GM23338 (cell line): ENCODE results near the gene SDHAF1. TPM values are rescaled to one million over a fixed set of nuclear protein-coding genes. Genes with fewer than 3 reads are reported as not detected.

Source experiments
- ATAC-seq: fragments of 200-7000 bp; cut with Tn5 transposase; 3 replicates; pipeline ENCODE4 v1.9.1; 2020
- DNase-seq: peaks from one replicate; pipeline ENCODE4 v3.0.0-alpha.2; 2015; ENCODE audit warnings: low spot score
- H2AFZ ChIP-seq: fragments of 200-600 bp; sonication (generic); 2 replicates; pipeline ENCODE4 v1.8.0; 2016; ENCODE audit warnings: antibody characterized with exemption, mild to moderate bottlenecking, moderate library complexity
- H3F3A ChIP-seq: fragments of 200-600 bp; sonication (generic); replicated peaks from 2 replicates; pipeline ENCODE4 v1.8.0; 2017; ENCODE audit warnings: antibody characterized with exemption, mixed run types, low read depth
- H3K27ac ChIP-seq: fragments of 200-600 bp; sonication (generic); 2 replicates; pipeline ENCODE4 v1.6.1; 2016; ENCODE audit warnings: low read depth
- H3K27me3 ChIP-seq: fragments of 200-600 bp; sonication (generic); 2 replicates; pipeline ENCODE4 v1.8.0; 2016; ENCODE audit warnings: mild to moderate bottlenecking, mixed run types, moderate library complexity; ENCODE audit not compliant: insufficient read depth
- H3K36me3 ChIP-seq: fragments of 200-600 bp; sonication (generic); 2 replicates; pipeline ENCODE4 v1.8.0; 2016; ENCODE audit warnings: mild to moderate bottlenecking; ENCODE audit not compliant: insufficient read depth
- H3K4me1 ChIP-seq: fragments of 200-600 bp; sonication (generic); 2 replicates; pipeline ENCODE4 v1.8.0; 2016; ENCODE audit warnings: mild to moderate bottlenecking, moderate library complexity; ENCODE audit not compliant: insufficient read depth
- H3K4me2 ChIP-seq: fragments of 200-600 bp; sonication (generic); 2 replicates; pipeline ENCODE4 v1.7.1; 2017; ENCODE audit warnings: mixed run types
- H3K4me3 ChIP-seq: fragments of 200-600 bp; sonication (generic); 2 replicates; pipeline ENCODE4 v1.6.1; 2016; ENCODE audit warnings: mixed run types
- H3K79me2 ChIP-seq: fragments of 200-600 bp; sonication (generic); replicated peaks from 2 replicates; pipeline ENCODE4 v1.8.0; 2017; ENCODE audit warnings: mild to moderate bottlenecking; ENCODE audit not compliant: insufficient read depth
- H3K9me2 ChIP-seq: fragments of 200-600 bp; sonication (generic); 2 replicates; pipeline ENCODE4 v1.8.0; 2017; ENCODE audit not compliant: insufficient read depth
- H4K20me1 ChIP-seq: fragments of 200-600 bp; sonication (generic); replicated peaks from 2 replicates; pipeline ENCODE4 v1.8.0; 2017; ENCODE audit warnings: mild to moderate bottlenecking; ENCODE audit not compliant: insufficient read depth
- H3K27ac Mint-ChIP-seq: 2 replicates; pipeline ENCODE4 v1.8.0; 2020; ENCODE audit warnings: inconsistent platforms, mild to moderate bottlenecking, moderate library complexity, mixed read lengths
- H3K27me3 Mint-ChIP-seq: 3 replicates; pipeline ENCODE4 v1.8.0; 2022; ENCODE audit warnings: low read depth, mild to moderate bottlenecking, moderate library complexity, mixed read lengths, inconsistent platforms; ENCODE audit not compliant: insufficient read depth, poor library complexity
- H3K36me3 Mint-ChIP-seq: 3 replicates; pipeline ENCODE4 v1.8.0; 2021; ENCODE audit warnings: low read depth, mild to moderate bottlenecking, inconsistent platforms, moderate library complexity, mixed read lengths
- H3K4me1 Mint-ChIP-seq: 3 replicates; pipeline ENCODE4 v1.8.0; 2020; ENCODE audit warnings: mild to moderate bottlenecking, inconsistent platforms, mixed read lengths
- H3K4me3 Mint-ChIP-seq: 3 replicates; pipeline ENCODE4 v1.8.0; 2021; ENCODE audit warnings: moderate library complexity, mild to moderate bottlenecking, inconsistent platforms, mixed read lengths
- H3K9me3 Mint-ChIP-seq: 3 replicates; pipeline ENCODE4 v1.8.0; 2020; ENCODE audit warnings: moderate library complexity, mild to moderate bottlenecking, inconsistent platforms, mixed read lengths
- CREB1 ChIP-seq: fragments of 250-450 bp; sonication (Bioruptor Pico); IDR thresholded peaks from 2 replicates; pipeline ENCODE4 v1.5.0; 2020; ENCODE audit warnings: low read depth, mild to moderate bottlenecking, moderate library complexity
- EZH2 ChIP-seq: fragments of 200-600 bp; sonication (generic); IDR thresholded peaks from one replicate; pipeline ENCODE4 v1.8.0; 2017; ENCODE audit warnings: antibody characterized with exemption, mild to moderate bottlenecking, low read depth; ENCODE audit not compliant: unreplicated experiment
- EZH2phosphoT487 ChIP-seq: fragments of 200-600 bp; sonication (generic); IDR thresholded peaks from one replicate; pipeline ENCODE4 v1.8.1; 2018; ENCODE audit warnings: antibody characterized with exemption; ENCODE audit not compliant: unreplicated experiment
- NANOG ChIP-seq: IDR thresholded peaks from 2 replicates; pipeline ENCODE4 v1.6.1; 2016; ENCODE audit warnings: antibody characterized with exemption, borderline replicate concordance
- POLR2AphosphoS5 ChIP-seq: IDR thresholded peaks from 2 replicates; pipeline ENCODE4 v1.6.1; 2016; ENCODE audit warnings: antibody characterized with exemption, low read depth
- STAT1 ChIP-seq: IDR thresholded peaks from one replicate; pipeline ENCODE4 v1.6.1; 2016; ENCODE audit warnings: antibody characterized with exemption; ENCODE audit not compliant: unreplicated experiment
- ZNF114 ChIP-seq: fragments of 250-450 bp; sonication (Bioruptor Pico); IDR thresholded peaks from 2 replicates; pipeline ENCODE4 v1.5.0; 2020; ENCODE audit warnings: mild to moderate bottlenecking, moderate library complexity
- ZNF331 ChIP-seq: fragments of 250-450 bp; sonication (Bioruptor Pico); IDR thresholded peaks from 2 replicates; pipeline ENCODE4 v1.5.0; 2020; ENCODE audit warnings: low read depth, mild to moderate bottlenecking, moderate library complexity
- polyA plus RNA-seq: library from polyadenylated mRNA; unstranded; fragments of >200 nt; fragmentation: Nextera tagmentation; extraction: Ambion mirVana; gene quantifications from 2 replicates; pipeline ENCODE4 v1.2.1, GENCODE V29; 2016
- total RNA-seq: library from RNA; depleted of rRNA; stranded (reverse); fragments of >200 nt; shearing (Covaris generic); gene quantifications from 2 replicates; pipeline ENCODE4 v1.2.3, GENCODE V29; 2014
- TF ChIP-seq, protein P1 (sequence below): IDR thresholded peaks from 2 replicates; pipeline ENCODE4 v1.6.1; 2016; ENCODE audit warnings: antibody characterized with exemption
- TF ChIP-seq, protein P2 (sequence below): fragments of 250-450 bp; sonication (Bioruptor Pico); IDR thresholded peaks from 2 replicates; pipeline ENCODE4 v1.5.0; 2020; ENCODE audit warnings: mild to moderate bottlenecking, moderate library complexity
- TF ChIP-seq, protein P3 (sequence below), 2 experiments: fragments of 200-600 bp in 1 of 2; sonication (generic) in 1 of 2; conservative IDR thresholded peaks; 2 replicates each; pipeline versions ENCODE4 v1.5.1 to v1.6.1; 2016 to 2017; ENCODE audit warnings: antibody characterized with exemption in 2 of 2, low read depth in 2 of 2, mild to moderate bottlenecking in 2 of 2, moderate library complexity in 1 of 2
- TF ChIP-seq, protein P4 (sequence below): IDR thresholded peaks from one replicate; pipeline ENCODE4 v1.6.1; 2018; ENCODE audit warnings: antibody characterized with exemption; ENCODE audit not compliant: unreplicated experiment

Gene SDHAF1
- total and polyA plus RNA-seq, 2 experiments from 2014 or later = 19.9 to 55.9 TPM

DNA sequence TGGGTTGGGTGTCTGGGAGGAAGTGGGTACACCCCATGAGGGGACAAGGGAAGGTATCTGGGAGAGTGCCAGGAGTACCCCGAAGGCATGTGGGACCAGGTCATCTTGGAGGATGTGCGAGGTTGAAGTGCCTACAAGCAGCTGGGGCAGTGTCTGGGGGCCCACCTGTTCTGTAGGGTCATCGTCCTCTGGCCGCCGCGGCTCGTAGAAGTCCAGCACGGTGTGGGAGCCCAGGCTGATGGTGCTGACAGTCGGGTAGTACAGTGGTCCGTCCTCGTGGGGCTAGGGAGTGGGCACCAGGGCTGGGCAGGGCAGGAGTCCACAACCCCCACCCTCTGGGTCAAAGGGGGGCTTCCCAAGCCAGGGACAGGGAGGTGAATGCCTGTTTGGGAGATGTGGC, 15.4 kb downstream of the SDHAF1 start:
- H4K20me1 ChIP-seq = no peaks in the 10 kb centered on the region; the same call in 1 of the 2 replicates
- DNase-seq (no peak), ATAC-seq (no peak)
- no peak overlapping the region for H3K27ac ChIP-seq
- H3K79me2 ChIP-seq = peaks cover 9% of the 10 kb centered on the region
- H3K9me3 Mint-ChIP-seq = no peaks in the 10 kb centered on the region; the same call in 2 of the 3 replicates
- H3K27me3 ChIP-seq = no peaks in the 10 kb centered on the region
- no peak overlapping the region for H2AFZ ChIP-seq
- 0 out of 2 replicates have a peak, but pooled peaks cover under 1% of the 10 kb centered on the region for H3K36me3 ChIP-seq
- TF ChIP-seq POLR2AphosphoS5 (no peak), CREB1 (CRISPR knock-in tag) (no peak), EZH2 (no peak), NANOG (no peak), ZNF114 (CRISPR knock-in tag) (no peak), EZH2phosphoT487 (no peak), ZNF331 (CRISPR knock-in tag) (no peak), STAT1 (no peak)
- TF ChIP-seq, protein P1, sequence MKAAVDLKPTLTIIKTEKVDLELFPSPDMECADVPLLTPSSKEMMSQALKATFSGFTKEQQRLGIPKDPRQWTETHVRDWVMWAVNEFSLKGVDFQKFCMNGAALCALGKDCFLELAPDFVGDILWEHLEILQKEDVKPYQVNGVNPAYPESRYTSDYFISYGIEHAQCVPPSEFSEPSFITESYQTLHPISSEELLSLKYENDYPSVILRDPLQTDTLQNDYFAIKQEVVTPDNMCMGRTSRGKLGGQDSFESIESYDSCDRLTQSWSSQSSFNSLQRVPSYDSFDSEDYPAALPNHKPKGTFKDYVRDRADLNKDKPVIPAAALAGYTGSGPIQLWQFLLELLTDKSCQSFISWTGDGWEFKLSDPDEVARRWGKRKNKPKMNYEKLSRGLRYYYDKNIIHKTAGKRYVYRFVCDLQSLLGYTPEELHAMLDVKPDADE = no peak
- TF ChIP-seq, protein P2, sequence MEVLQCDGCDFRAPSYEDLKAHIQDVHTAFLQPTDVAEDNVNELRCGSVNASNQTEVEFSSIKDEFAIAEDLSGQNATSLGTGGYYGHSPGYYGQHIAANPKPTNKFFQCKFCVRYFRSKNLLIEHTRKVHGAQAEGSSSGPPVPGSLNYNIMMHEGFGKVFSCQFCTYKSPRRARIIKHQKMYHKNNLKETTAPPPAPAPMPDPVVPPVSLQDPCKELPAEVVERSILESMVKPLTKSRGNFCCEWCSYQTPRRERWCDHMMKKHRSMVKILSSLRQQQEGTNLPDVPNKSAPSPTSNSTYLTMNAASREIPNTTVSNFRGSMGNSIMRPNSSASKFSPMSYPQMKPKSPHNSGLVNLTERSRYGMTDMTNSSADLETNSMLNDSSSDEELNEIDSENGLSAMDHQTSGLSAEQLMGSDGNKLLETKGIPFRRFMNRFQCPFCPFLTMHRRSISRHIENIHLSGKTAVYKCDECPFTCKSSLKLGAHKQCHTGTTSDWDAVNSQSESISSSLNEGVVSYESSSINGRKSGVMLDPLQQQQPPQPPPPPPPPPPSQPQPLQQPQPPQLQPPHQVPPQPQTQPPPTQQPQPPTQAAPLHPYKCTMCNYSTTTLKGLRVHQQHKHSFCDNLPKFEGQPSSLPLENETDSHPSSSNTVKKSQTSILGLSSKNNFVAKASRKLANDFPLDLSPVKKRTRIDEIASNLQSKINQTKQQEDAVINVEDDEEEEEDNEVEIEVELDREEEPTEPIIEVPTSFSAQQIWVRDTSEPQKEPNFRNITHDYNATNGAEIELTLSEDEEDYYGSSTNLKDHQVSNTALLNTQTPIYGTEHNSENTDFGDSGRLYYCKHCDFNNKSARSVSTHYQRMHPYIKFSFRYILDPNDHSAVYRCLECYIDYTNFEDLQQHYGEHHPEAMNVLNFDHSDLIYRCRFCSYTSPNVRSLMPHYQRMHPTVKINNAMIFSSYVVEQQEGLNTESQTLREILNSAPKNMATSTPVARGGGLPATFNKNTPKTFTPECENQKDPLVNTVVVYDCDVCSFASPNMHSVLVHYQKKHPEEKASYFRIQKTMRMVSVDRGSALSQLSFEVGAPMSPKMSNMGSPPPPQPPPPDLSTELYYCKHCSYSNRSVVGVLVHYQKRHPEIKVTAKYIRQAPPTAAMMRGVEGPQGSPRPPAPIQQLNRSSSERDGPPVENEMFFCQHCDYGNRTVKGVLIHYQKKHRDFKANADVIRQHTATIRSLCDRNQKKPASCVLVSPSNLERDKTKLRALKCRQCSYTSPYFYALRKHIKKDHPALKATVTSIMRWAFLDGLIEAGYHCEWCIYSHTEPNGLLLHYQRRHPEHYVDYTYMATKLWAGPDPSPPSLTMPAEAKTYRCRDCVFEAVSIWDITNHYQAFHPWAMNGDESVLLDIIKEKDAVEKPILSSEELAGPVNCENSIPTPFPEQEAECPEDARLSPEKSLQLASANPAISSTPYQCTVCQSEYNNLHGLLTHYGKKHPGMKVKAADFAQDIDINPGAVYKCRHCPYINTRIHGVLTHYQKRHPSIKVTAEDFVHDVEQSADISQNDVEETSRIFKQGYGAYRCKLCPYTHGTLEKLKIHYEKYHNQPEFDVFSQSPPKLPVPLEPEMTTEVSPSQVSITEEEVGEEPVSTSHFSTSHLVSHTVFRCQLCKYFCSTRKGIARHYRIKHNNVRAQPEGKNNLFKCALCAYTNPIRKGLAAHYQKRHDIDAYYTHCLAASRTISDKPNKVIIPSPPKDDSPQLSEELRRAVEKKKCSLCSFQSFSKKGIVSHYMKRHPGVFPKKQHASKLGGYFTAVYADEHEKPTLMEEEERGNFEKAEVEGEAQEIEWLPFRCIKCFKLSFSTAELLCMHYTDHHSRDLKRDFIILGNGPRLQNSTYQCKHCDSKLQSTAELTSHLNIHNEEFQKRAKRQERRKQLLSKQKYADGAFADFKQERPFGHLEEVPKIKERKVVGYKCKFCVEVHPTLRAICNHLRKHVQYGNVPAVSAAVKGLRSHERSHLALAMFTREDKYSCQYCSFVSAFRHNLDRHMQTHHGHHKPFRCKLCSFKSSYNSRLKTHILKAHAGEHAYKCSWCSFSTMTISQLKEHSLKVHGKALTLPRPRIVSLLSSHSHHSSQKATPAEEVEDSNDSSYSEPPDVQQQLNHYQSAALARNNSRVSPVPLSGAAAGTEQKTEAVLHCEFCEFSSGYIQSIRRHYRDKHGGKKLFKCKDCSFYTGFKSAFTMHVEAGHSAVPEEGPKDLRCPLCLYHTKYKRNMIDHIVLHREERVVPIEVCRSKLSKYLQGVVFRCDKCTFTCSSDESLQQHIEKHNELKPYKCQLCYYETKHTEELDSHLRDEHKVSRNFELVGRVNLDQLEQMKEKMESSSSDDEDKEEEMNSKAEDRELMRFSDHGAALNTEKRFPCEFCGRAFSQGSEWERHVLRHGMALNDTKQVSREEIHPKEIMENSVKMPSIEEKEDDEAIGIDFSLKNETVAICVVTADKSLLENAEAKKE (CRISPR knock-in tag) = no peak
- TF ChIP-seq, protein P3, sequence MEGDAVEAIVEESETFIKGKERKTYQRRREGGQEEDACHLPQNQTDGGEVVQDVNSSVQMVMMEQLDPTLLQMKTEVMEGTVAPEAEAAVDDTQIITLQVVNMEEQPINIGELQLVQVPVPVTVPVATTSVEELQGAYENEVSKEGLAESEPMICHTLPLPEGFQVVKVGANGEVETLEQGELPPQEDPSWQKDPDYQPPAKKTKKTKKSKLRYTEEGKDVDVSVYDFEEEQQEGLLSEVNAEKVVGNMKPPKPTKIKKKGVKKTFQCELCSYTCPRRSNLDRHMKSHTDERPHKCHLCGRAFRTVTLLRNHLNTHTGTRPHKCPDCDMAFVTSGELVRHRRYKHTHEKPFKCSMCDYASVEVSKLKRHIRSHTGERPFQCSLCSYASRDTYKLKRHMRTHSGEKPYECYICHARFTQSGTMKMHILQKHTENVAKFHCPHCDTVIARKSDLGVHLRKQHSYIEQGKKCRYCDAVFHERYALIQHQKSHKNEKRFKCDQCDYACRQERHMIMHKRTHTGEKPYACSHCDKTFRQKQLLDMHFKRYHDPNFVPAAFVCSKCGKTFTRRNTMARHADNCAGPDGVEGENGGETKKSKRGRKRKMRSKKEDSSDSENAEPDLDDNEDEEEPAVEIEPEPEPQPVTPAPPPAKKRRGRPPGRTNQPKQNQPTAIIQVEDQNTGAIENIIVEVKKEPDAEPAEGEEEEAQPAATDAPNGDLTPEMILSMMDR (conservative IDR thresholded peaks at IDR 0.05; ENCODE audit: low read depth in 2 of 2) = no peak
- TF ChIP-seq, protein P4, sequence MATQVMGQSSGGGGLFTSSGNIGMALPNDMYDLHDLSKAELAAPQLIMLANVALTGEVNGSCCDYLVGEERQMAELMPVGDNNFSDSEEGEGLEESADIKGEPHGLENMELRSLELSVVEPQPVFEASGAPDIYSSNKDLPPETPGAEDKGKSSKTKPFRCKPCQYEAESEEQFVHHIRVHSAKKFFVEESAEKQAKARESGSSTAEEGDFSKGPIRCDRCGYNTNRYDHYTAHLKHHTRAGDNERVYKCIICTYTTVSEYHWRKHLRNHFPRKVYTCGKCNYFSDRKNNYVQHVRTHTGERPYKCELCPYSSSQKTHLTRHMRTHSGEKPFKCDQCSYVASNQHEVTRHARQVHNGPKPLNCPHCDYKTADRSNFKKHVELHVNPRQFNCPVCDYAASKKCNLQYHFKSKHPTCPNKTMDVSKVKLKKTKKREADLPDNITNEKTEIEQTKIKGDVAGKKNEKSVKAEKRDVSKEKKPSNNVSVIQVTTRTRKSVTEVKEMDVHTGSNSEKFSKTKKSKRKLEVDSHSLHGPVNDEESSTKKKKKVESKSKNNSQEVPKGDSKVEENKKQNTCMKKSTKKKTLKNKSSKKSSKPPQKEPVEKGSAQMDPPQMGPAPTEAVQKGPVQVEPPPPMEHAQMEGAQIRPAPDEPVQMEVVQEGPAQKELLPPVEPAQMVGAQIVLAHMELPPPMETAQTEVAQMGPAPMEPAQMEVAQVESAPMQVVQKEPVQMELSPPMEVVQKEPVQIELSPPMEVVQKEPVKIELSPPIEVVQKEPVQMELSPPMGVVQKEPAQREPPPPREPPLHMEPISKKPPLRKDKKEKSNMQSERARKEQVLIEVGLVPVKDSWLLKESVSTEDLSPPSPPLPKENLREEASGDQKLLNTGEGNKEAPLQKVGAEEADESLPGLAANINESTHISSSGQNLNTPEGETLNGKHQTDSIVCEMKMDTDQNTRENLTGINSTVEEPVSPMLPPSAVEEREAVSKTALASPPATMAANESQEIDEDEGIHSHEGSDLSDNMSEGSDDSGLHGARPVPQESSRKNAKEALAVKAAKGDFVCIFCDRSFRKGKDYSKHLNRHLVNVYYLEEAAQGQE = no peak
- H3K4me3 ChIP-seq = no peak overlapping the region
- no peaks in the 10 kb centered on the region for H3K9me2 ChIP-seq
- H3K4me1 ChIP-seq = peaks cover 25% of the 10 kb centered on the region; the same call in 1 of the 2 replicates
- H3K27ac Mint-ChIP-seq = no peak overlapping the region
- peaks cover 24% of the 10 kb centered on the region for H3K27me3 Mint-ChIP-seq
- H3K4me3 Mint-ChIP-seq = peak overlapping the region; percentile 77; the same call in 1 of the 3 replicates
- peaks cover 34% of the 10 kb centered on the region for H3K4me1 Mint-ChIP-seq
- H3K4me2 ChIP-seq = no peak overlapping the region
- peaks cover 11% of the 10 kb centered on the region for H3K36me3 Mint-ChIP-seq
- no peaks in the 10 kb centered on the region for H3F3A ChIP-seq
